ENCODE measurements around the gene HEATR3.

DNA sequence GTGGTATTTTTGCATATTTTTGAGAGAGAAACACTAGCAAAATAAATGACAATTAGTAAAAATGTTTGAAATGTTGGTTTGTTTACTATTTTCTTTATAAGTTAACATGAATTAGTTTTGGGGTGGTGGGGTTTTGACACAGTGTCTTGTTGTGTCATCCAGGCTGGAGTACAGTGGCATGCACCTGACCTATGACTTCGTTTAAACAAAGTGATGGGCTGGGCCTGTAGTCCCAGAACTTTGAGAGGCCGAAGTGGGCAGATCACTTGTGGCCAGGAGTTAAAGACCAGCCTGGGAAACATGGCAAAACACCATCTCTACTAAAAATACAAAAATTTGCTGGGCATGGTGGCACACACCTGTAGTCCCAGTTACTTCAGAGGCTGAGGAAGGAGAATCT, 17.9 kb upstream of the HEATR3 start:
- TF ChIP-seq, protein P1, sequence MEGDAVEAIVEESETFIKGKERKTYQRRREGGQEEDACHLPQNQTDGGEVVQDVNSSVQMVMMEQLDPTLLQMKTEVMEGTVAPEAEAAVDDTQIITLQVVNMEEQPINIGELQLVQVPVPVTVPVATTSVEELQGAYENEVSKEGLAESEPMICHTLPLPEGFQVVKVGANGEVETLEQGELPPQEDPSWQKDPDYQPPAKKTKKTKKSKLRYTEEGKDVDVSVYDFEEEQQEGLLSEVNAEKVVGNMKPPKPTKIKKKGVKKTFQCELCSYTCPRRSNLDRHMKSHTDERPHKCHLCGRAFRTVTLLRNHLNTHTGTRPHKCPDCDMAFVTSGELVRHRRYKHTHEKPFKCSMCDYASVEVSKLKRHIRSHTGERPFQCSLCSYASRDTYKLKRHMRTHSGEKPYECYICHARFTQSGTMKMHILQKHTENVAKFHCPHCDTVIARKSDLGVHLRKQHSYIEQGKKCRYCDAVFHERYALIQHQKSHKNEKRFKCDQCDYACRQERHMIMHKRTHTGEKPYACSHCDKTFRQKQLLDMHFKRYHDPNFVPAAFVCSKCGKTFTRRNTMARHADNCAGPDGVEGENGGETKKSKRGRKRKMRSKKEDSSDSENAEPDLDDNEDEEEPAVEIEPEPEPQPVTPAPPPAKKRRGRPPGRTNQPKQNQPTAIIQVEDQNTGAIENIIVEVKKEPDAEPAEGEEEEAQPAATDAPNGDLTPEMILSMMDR (conservative IDR thresholded peaks at IDR 0.05; ENCODE audit: low read length) = no peak
- TF ChIP-seq EZH2phosphoT487 (IDR thresholded peaks at IDR 0.05; ENCODE audit: borderline replicate concordance) = no peak
